ENCODE results near the gene FILIP1.
"Not testable (repeated sequence)": the region's sequence is repeated elsewhere in the genome, so short reads cannot be mapped to it uniquely, and the experiment has no call there.

The FILIP1 gene

GRCh38 chr6:75449630-75450206, 43.9 kb downstream of the FILIP1 start:
- no peak for DNase-seq

- DNase-seq = no peak
Observed at GRCh38 chr6:75446241-75446880, 47.2 kb downstream of the FILIP1 start.

- DNase-seq = no peak
Observed at GRCh38 chr6:75445738-75446137, 47.9 kb downstream of the FILIP1 start.

GRCh38 chr6:75444899-75445298, 48.7 kb downstream of the FILIP1 start:
- DNase-seq = no peak

- DNase-seq = not testable (repeated sequence)
Observed at GRCh38 chr6:75441883-75442282, 51.7 kb downstream of the FILIP1 start.

GRCh38 chr6:75441479-75441878, 52.1 kb downstream of the FILIP1 start:
- DNase-seq = not testable (repeated sequence)

GRCh38 chr6:75438442-75439116, 55.0 kb downstream of the FILIP1 start:
- no peak for DNase-seq

- no peak for DNase-seq
Observed at GRCh38 chr6:75438013-75438431, 55.6 kb downstream of the FILIP1 start.

GRCh38 chr6:75437421-75437891, 56.1 kb downstream of the FILIP1 start:
- DNase-seq = no peak

GRCh38 chr6:75436869-75437268, 56.7 kb downstream of the FILIP1 start:
- peak in 1 of 56 donors; percentile 1 for DNase-seq

- DNase-seq = not testable (repeated sequence)
Observed at GRCh38 chr6:75432809-75433208, 60.8 kb downstream of the FILIP1 start.

- no peak for DNase-seq
Observed at GRCh38 chr6:75431379-75431778, 62.2 kb downstream of the FILIP1 start.

- DNase-seq = no peak
Observed at GRCh38 chr6:75430631-75431325, 62.8 kb downstream of the FILIP1 start.

- DNase-seq = no peak
Observed at GRCh38 chr6:75429061-75429703, 64.4 kb downstream of the FILIP1 start.

GRCh38 chr6:75428204-75428603, 65.4 kb downstream of the FILIP1 start:
- DNase-seq = no peak

GRCh38 chr6:75427329-75427728, 66.3 kb downstream of the FILIP1 start:
- DNase-seq = no peak

GRCh38 chr6:75424618-75425548, 68.7 kb downstream of the FILIP1 start:
- DNase-seq = peak in 2 of 56 donors; percentile 9 to 12

GRCh38 chr6:75423386-75423785, 70.2 kb downstream of the FILIP1 start:
- DNase-seq = no peak

GRCh38 chr6:75422024-75422639, 71.5 kb downstream of the FILIP1 start:
- no peak for DNase-seq
